Dermis blood vessel endothelial cell (primary cell): Measurements from ENCODE around the gene FAM163B. TPM values are rescaled to one million over a fixed set of nuclear protein-coding genes. Genes with fewer than 3 reads are reported as not detected.
"Not testable (repeated sequence)": the region's sequence is repeated elsewhere in the genome, so short reads cannot be mapped to it uniquely, and the experiment has no call there.

Experiments used
- DNase-seq: peaks from one replicate; pipeline ENCODE4 v3.0.0; 2010
- total RNA-seq: library from RNA; depleted of rRNA; stranded (reverse); fragments of >200 nt; gene quantifications from 2 replicates; pipeline ENCODE4 v1.2.3, GENCODE V29; 2014

Gene FAM163B
- total RNA-seq, 1 donor from 2014 or later, result not detected

- DNase-seq, result no peak
Measured at GRCh38 chr9:133639613-133640012, 30.4 kb upstream of the FAM163B start.

GRCh38 chr9:133638711-133639110, 29.5 kb upstream of the FAM163B start:
- no peak for DNase-seq

- no peak for DNase-seq
Measured at GRCh38 chr9:133638076-133638475, 28.9 kb upstream of the FAM163B start.

GRCh38 chr9:133637451-133638055, 28.4 kb upstream of the FAM163B start:
- no peak for DNase-seq

- DNase-seq, result no peak
Measured at GRCh38 chr9:133636902-133637301, 27.7 kb upstream of the FAM163B start.

GRCh38 chr9:133635533-133636531, 26.6 kb upstream of the FAM163B start, which contains the start of gene DBH:
Gene DBH, plus strand, starts transcription at chr9:133636363. Its CDS starts 9 bp downstream, at chr9:133636372.
- DNase-seq, result no peak

GRCh38 chr9:133635098-133635497, 25.9 kb upstream of the FAM163B start:
- DNase-seq, result no peak

- DNase-seq, result no peak
Measured at GRCh38 chr9:133634081-133634691, 25.0 kb upstream of the FAM163B start.

- DNase-seq, result no peak
Measured at GRCh38 chr9:133633681-133634080, 24.5 kb upstream of the FAM163B start.

- no peak for DNase-seq
Measured at GRCh38 chr9:133632806-133633680, 23.9 kb upstream of the FAM163B start.

GRCh38 chr9:133631111-133631510, 21.9 kb upstream of the FAM163B start:
- no peak for DNase-seq

GRCh38 chr9:133629221-133630110, 20.3 kb upstream of the FAM163B start:
- no peak for DNase-seq

GRCh38 chr9:133628766-133629165, 19.6 kb upstream of the FAM163B start:
- no peak for DNase-seq

- DNase-seq, result no peak
Measured at GRCh38 chr9:133627341-133627740, 18.2 kb upstream of the FAM163B start.

GRCh38 chr9:133626008-133626407, 16.8 kb upstream of the FAM163B start:
- not testable (repeated sequence) for DNase-seq

- no peak for DNase-seq
Measured at GRCh38 chr9:133622555-133622954, 13.4 kb upstream of the FAM163B start.

GRCh38 chr9:133621725-133622267, 12.6 kb upstream of the FAM163B start:
- no peak for DNase-seq

GRCh38 chr9:133619791-133620190, 10.6 kb upstream of the FAM163B start:
- DNase-seq, result no peak

GRCh38 chr9:133618726-133619125, 9.5 kb upstream of the FAM163B start:
- DNase-seq, result no peak

GRCh38 chr9:133616643-133617405, 7.6 kb upstream of the FAM163B start:
- DNase-seq, result no peak
